Right cardiac atrium (tissue), 5 donors: Measurements from ENCODE around the gene OR6K3. TPM values are rescaled to one million over a fixed set of nuclear protein-coding genes. Genes with fewer than 3 reads are reported as not detected.

Experiments used
- ATAC-seq, 2 donors: fragments of 200-7000 bp; cut with Tn5 transposase; one replicate each; pipeline versions ENCODE4 v1.8.0 to v1.9.1; 2020; ENCODE audit warnings: moderate library complexity in 2 of 2, mild to moderate bottlenecking in 1 of 2
- DNase-seq, 3 donors: peaks; one replicate each; pipeline ENCODE4 v3.0.0-alpha.2; 2020
- H3K27ac ChIP-seq: one replicate; pipeline ENCODE4 v1.5.1; 2013; ENCODE audit warnings: mild to moderate bottlenecking, low read length, control low read depth, moderate library complexity
- H3K27me3 ChIP-seq: one replicate; pipeline ENCODE4 v1.6.1; 2013; ENCODE audit not compliant: control insufficient read depth, insufficient read depth
- H3K4me1 ChIP-seq: one replicate; pipeline ENCODE4 v1.6.1; 2013; ENCODE audit warnings: low read length; ENCODE audit not compliant: control insufficient read depth, insufficient read depth
- H3K4me3 ChIP-seq: one replicate; pipeline ENCODE4 v1.5.1; 2013; ENCODE audit warnings: low read length, control low read depth
- H3K9me3 ChIP-seq: one replicate; pipeline ENCODE4 v1.6.1; 2013; ENCODE audit warnings: low read length; ENCODE audit not compliant: control insufficient read depth
- WGBS: extraction: QIAGEN DNeasy Blood & Tissue Kit; methylation state at CpG from one replicate; pipeline ENCODE4 v1.1.7; 2013; 5-methylcytosine and 5-hydroxymethylcytosine counted together
- intact Hi-C, 4 donors: fragments of 100-400 bp; cut with DNase I; formaldehyde crosslinking; loops; one replicate each; pipeline versions ENCODE4 v1.11.0 to v1.14.0; 2022 to 2023
- polyA plus RNA-seq: library from polyadenylated mRNA; stranded (reverse); fragments of 200-250 nt; gene quantifications from one replicate; pipeline ENCODE4 v1.2.3, GENCODE V29; 2013
- total RNA-seq, 4 donors: library from RNA; stranded (reverse); fragmentation: NEBNext Ultra II Directional; extraction: Animal tissue kit (Norgen Biotek cat#: 25700); gene quantifications; one replicate each; pipeline ENCODE4 v1.2.1, GENCODE V29; 2021
- donor health status: healthy with polysubstance abuse.
- donor health status: DM: no; HTN: yes; CAD: no.
- donor health status: DM: no; HTN: no; CAD: no.
- donor health status: DM: no; HTN: yes; CAD: no; lungs with severe emphysema.
- donor health status: DM: yes; HTN: yes; CAD: no.

OR6K3 gene
- total and polyA plus RNA-seq, 5 donors: not detected

- Histone ChIP-seq H3K4me3 (no peak overlapping the region), H3K27me3 (no peaks in the 10 kb centered on the region), H3K9me3 (no peaks in the 10 kb centered on the region), H3K4me1 (no peaks in the 10 kb centered on the region), H3K27ac (no peak overlapping the region)
- DNase-seq (no peak), ATAC-seq (no peak)
- intact Hi-C loops: no loop called here
These were observed 33.5 kb downstream of the OR6K3 start for GRCh38 chr1:158687037-158687436.

- no peak within 1 kb of the TSS for H3K4me3 ChIP-seq
- H3K9me3 ChIP-seq: no peaks in the 10 kb centered on the region
- ATAC-seq (no peak), DNase-seq (no peak)
- no peaks in the 10 kb centered on the region for H3K27me3 ChIP-seq
- H3K27ac ChIP-seq: no peak within 1 kb of the TSS
- intact Hi-C loops: no loop called here
- 59% methylated on average over 7 of the region's 7 CpGs for WGBS
- H3K4me1 ChIP-seq: no peaks in the 10 kb centered on the region
These were observed 34.2 kb downstream of the OR6K3 start, which contains the start of gene SPTA1 for GRCh38 chr1:158686111-158687009. Gene SPTA1 (minus strand): TSS chr1:158686715. CDS start chr1:158686517, 198 bp downstream.

GRCh38 chr1:158685085-158685484 is 35.4 kb downstream of the OR6K3 start:
- no peak overlapping the region for H3K4me3 ChIP-seq
- intact Hi-C loops: no loop called here
- no peak for DNase-seq
- 60% methylated on average over 7 of the region's 7 CpGs for WGBS
- H3K9me3 ChIP-seq: no peaks in the 10 kb centered on the region
- no peak overlapping the region for H3K27ac ChIP-seq
- no peaks in the 10 kb centered on the region for H3K4me1 ChIP-seq
- ATAC-seq: no peak
- no peaks in the 10 kb centered on the region for H3K27me3 ChIP-seq

GRCh38 chr1:158681606-158682005 is 38.9 kb downstream of the OR6K3 start:
- WGBS: 92% methylated on average over 2 of the region's 2 CpGs
- no peaks in the 10 kb centered on the region for H3K27me3 ChIP-seq
- H3K4me3 ChIP-seq: no peak overlapping the region
- intact Hi-C loops: no loop called here
- H3K27ac ChIP-seq: no peak overlapping the region
- H3K9me3 ChIP-seq: no peaks in the 10 kb centered on the region
- DNase-seq: no peak
- ATAC-seq: no peak
- no peaks in the 10 kb centered on the region for H3K4me1 ChIP-seq

GRCh38 chr1:158679289-158679688 is 41.2 kb downstream of the OR6K3 start:
- no peak for ATAC-seq
- Histone ChIP-seq H3K9me3 (no peaks in the 10 kb centered on the region), H3K4me1 (no peaks in the 10 kb centered on the region), H3K4me3 (no peak overlapping the region), H3K27ac (no peak overlapping the region), H3K27me3 (no peaks in the 10 kb centered on the region)
- 94% methylated on average over 1 of the region's 1 CpG for WGBS
- DNase-seq: no peak
- intact Hi-C loops: no loop called here

GRCh38 chr1:158675563-158676323 is 44.8 kb downstream of the OR6K3 start:
- 51% methylated on average over 4 of the region's 4 CpGs for WGBS
- ATAC-seq: no peak

GRCh38 chr1:158674302-158674701 is 46.2 kb downstream of the OR6K3 start:
- no peak overlapping the region for H3K27ac ChIP-seq
- ATAC-seq (no peak), DNase-seq (no peak)
- WGBS: 89% methylated on average over 7 of the region's 7 CpGs
- H3K27me3 ChIP-seq: no peaks in the 10 kb centered on the region
- no peaks in the 10 kb centered on the region for H3K4me1 ChIP-seq
- intact Hi-C loops: no loop called here
- H3K4me3 ChIP-seq: no peak overlapping the region
- H3K9me3 ChIP-seq: no peaks in the 10 kb centered on the region

More at GRCh38 chr1:158675563-158676323, 44.8 kb downstream of the OR6K3 start:
- Histone ChIP-seq H3K9me3 (no peaks in the 10 kb centered on the region), H3K4me3 (no peak overlapping the region), H3K27ac (no peak overlapping the region), H3K4me1 (no peaks in the 10 kb centered on the region), H3K27me3 (no peaks in the 10 kb centered on the region)
- DNase-seq: no peak
- intact Hi-C loops: no loop called here

Other genes with a start within 250 kb of the OR6K3 start
- not detected for gene OR10R2, start 248.5 kb downstream of the OR6K3 start, total RNA-seq
- gene OR10R2, start 248.5 kb downstream of the OR6K3 start, polyA plus RNA-seq: not detected
- not detected for gene OR6Y1, start 166.3 kb downstream of the OR6K3 start, total RNA-seq
- gene OR6Y1, start 166.3 kb downstream of the OR6K3 start, polyA plus RNA-seq: not detected
- gene OR6P1, start 150.1 kb downstream of the OR6K3 start, total RNA-seq: not detected
- gene OR6P1, start 150.1 kb downstream of the OR6K3 start, polyA plus RNA-seq: not detected
- gene OR10X1, start 140.8 kb downstream of the OR6K3 start, total RNA-seq: not detected
- not detected for gene OR10X1, start 140.8 kb downstream of the OR6K3 start, polyA plus RNA-seq
- gene OR10Z1, start 115.5 kb downstream of the OR6K3 start, total RNA-seq: not detected
- not detected for gene OR10Z1, start 115.5 kb downstream of the OR6K3 start, polyA plus RNA-seq
- gene SPTA1, start 34.0 kb downstream of the OR6K3 start, total RNA-seq: not detected
- not detected for gene SPTA1, start 34.0 kb downstream of the OR6K3 start, polyA plus RNA-seq
- gene OR6K2, start 20.1 kb downstream of the OR6K3 start, total RNA-seq: not detected
- not detected for gene OR6K2, start 20.1 kb downstream of the OR6K3 start, polyA plus RNA-seq
- not detected for gene OR6K6, start 34.0 kb upstream of the OR6K3 start, total RNA-seq
- not detected for gene OR6K6, start 34.0 kb upstream of the OR6K3 start, polyA plus RNA-seq
- not detected for gene OR6N1, start 51.5 kb upstream of the OR6K3 start, total RNA-seq
- gene OR6N1, start 51.5 kb upstream of the OR6K3 start, polyA plus RNA-seq: not detected
- gene OR6N2, start 60.5 kb upstream of the OR6K3 start, total RNA-seq: not detected
- gene OR6N2, start 60.5 kb upstream of the OR6K3 start, polyA plus RNA-seq: not detected
- gene MNDA, start 110.6 kb upstream of the OR6K3 start, total RNA-seq: 1 to 10 TPM; 2.3 to 6.4 (median 4.2) TPM
- gene MNDA, start 110.6 kb upstream of the OR6K3 start, polyA plus RNA-seq: 0.95 TPM
- under 1 TPM in 3 of 4 donors, not detected in 1; 0.56 to 0.66 (median 0.62) TPM for gene PYHIN1, start 210.8 kb upstream of the OR6K3 start, total RNA-seq
- 0.20 TPM for gene PYHIN1, start 210.8 kb upstream of the OR6K3 start, polyA plus RNA-seq